ENCODE results near the gene TOMM7.
"Not testable (repeated sequence)": the region's sequence is repeated elsewhere in the genome, so short reads cannot be mapped to it uniquely, and the experiment has no call there.

The TOMM7 gene

DNA sequence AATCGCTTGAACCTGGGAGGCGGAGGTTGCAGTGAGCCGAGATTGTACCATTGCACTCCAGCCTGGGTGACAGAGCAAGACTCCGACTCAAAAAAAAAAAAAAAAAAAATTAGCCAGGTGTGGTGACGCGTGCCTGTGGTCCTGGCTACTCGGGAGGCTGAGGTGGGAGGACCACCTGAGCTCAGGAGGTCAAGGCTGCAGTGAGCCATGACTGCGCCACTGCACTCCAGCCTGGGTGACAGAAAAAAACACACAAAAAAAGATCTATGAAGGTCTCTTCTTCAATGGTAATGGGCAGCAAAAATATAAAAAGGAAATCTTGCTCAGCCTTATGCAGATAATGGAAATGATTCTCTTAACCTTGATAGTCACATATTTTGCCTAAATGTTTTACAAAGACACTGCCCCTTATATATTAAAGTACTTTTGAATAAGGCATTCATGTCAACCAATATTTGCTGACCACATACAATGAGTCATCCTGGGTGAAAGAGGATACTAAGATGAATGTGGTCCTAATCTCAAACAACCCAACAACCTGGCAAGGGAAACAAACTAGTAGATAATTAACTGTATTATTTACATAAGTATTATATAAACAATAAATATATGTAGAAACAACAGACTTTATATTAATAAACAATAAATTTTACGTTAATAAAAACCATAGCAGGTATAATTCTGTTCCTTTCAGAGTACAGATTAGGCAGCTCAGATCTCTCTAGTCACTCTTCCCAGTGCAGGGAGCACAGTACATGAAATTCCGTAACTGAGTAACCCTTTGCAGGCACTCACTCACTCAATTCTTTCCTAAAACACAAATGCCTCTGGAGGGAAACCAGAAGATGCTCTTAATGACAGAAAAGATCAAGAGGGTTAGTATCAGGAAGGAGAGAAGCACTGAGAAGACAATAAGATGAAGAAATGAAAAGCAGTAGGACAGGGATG lies 8.1 kb downstream of the TOMM7 start:
- no peak for DNase-seq

DNA sequence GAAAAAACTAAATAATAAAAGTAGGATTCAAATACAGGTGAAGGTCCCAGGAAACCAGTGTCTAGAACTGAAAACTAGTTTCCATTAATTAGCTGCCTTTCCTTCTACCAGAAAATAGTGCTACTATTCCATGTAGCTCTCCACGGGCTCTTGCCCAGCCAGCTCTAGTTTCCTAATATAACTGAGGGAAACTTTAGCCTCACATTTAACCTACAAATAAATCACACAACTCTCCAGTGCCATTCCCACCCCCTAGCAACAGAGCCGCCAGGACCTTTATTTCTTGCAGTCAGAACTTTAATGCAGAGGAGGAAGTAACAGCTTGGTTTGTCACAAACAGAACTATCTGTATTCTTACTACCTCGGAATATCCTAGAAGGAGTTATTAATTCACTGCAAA lies 10.3 kb downstream of the TOMM7 start:
- no peak for DNase-seq

DNA sequence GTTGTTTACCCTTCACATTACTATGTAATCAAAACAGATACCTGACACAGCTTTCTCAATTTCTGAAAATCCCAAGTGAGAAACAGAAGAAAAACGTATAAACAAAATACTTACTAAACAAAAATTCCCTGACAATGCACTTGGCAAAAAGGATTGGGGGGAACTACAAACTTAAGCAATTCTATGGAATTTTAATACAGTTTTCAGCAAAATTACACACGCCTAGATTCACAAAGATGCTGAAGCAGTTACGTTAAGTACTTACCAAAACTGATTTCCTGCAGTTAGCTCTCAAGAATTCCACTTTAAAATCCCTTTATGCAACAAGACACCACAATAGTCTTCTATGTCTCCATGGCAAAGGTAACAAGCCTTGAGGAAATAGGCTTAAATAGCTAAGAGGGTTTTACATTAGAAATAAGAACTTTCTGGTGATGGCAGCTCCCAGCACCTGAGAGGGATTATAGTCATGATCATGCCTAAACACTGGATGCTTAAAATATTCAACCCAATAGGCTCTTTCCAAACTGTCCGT lies 10.8 kb downstream of the TOMM7 start:
- no peak for DNase-seq

DNA sequence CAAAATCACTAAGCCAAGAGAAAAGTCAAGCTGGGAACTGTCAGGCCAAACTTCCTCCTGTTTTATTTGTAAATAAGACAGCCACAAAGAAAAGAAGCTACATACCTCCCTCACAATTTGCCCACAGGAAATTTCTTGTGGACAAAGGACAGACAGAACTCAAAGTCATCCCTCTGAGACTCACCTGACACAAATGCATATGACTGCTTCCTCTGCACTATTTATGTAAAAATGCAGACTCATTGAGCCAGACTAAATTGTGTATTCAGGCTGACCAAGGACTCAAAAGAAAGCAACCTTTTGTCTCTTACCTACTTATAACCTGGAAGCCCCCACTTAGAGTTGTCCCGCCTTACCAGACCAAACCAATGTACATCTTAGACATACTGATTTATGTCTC lies 11.8 kb downstream of the TOMM7 start:
- DNase-seq, result no peak

DNA sequence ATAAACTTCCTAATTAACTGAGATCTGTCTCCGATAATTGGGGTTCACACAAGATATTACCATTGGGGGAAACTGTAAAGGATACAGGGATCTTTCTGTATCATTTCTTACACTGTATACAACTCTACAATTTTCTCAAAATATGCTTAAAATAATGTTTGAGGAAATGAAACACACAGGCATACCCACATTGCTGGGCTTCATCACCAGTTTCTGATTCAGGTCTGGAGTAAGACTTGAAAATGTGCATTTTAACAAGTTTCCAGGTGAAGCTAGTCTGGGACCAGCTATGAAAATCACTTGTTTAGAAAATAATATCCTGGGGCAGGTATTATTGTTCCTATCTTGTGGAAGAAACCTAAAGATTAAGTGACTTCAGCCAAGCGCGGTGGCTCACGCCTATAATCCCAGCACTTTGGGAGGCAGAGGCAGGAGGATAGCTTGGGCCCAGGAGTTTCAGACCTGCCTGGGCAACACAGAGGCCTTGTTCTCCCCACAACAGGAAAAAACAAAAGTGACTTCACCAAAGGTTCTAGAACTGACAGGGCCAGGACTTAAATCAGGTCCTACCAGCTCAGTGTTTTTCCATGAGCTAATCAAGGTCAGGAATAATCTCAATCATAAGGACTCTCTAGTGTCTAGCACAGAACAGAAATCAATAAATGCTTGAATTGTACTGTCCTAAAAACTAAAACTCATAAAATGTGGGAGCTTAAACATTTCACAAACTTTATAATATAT lies 12.6 kb downstream of the TOMM7 start:
- DNase-seq, result no peak

DNA sequence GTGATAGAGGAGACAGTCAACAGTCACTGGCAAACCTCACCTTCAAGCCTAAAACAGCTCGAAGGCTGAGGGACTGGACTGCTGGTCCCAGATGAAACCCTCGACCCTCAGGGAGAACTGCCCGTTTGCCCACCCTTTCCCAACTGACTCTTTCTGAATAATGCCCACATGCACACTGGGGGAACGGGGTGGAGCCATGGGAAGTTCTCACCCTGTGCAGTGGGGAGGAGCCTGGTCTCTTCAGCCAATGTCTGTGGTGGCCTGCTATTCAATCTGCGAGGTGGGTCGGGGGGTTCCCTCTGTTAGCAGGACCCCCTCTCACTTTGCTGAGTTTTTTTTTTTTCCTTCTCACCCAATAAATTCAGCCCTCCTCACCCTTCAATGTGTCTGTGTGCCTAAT lies 14.5 kb downstream of the TOMM7 start:
- no peak for DNase-seq

DNA sequence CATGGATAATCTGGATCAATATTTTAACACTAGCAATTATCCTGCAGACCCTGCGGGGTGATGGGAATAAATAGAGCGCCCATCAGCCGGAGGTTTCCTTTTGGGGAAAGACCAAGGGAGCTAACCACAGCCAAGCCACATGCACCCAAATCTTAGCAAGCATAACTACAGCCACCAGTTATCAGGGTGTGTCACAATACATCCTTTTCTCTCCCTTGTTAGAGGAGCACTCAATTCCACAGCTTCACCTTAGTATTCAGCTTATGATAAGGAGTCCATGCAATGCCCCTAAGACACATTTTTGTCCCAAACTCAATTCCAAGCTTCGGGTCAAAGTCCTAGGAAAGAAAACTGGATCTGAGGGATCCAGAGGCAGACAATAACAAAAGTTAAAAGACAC lies 15.9 kb downstream of the TOMM7 start:
- no peak for DNase-seq

DNA sequence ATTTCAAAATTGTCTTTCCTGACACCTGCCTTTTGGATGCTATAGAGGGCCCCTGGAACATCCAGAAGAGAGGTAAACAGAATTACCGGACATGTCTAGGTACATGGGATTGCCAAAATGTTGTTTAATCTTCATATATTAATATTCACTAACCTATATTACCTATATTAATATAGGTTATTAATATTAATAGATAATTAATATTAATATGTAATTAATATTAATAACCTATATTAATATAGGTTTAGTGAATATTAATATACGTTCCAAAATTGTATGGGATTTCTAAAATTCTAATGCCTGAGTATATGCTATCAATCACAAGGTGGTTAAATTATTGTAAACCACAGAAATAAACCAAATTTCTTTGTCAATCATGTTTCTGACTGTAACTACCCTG lies 17.4 kb downstream of the TOMM7 start:
- no peak for DNase-seq

DNA sequence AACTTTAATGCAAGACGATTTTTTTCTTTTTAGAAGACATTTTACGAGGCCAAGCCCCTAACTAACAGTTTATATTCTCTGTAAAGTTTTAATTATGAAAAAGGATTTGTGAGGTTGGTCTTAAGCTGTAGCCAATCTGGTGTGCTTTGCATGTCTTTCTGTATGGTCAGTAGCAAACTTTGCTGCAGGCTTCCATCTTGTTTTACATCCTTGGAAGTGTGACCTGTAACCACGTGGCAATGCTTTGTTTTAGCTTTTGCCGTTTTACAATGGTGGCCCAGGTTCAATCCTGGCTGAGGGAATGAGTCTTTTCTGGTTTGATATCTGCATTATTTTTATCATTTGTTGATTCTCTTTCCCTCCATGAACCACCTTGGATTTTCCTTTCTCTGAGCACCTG lies 19.8 kb downstream of the TOMM7 start:
- not testable (repeated sequence) for DNase-seq

DNA sequence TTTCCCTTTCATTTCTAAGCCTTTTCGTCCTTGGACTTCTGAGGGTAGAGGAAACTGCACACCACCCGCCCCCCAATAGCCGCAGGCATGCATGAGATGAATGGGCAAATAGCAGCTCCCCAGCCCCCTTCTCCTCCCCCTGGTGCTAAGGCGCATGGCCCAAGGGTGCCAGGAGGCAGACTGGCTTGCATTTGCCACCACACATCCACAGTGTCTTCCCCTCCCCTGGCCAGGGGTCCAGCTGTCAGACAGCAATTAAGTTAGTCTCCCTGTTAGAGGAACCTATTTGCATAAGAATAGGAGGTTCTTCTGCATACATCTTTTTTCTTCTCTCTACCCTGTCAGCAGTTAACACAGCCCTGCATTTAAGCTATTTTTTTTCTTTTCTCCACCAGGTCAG lies 20.2 kb downstream of the TOMM7 start:
- DNase-seq, result peak in 1 of 2 experiments; percentile 25

DNA sequence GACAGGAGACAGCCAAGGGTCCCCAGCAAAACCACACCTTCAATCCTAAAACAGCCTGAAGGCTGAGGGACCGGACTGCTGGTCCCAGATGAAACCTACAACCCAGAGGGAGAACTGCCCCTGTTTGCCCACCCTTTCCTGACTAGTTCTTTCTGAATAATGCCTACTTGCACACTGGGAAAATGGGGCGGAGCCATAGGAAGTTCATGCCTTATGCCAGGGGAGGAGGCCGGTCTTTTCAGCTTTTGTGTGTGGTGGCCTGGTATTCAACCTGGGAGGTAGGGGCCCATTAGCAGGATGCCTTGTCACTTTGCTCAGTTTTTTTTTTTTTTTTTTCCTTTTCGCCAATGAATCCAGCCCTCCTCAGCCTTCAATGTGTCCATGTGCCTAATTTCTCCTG lies 20.7 kb downstream of the TOMM7 start:
- no peak for DNase-seq

DNA sequence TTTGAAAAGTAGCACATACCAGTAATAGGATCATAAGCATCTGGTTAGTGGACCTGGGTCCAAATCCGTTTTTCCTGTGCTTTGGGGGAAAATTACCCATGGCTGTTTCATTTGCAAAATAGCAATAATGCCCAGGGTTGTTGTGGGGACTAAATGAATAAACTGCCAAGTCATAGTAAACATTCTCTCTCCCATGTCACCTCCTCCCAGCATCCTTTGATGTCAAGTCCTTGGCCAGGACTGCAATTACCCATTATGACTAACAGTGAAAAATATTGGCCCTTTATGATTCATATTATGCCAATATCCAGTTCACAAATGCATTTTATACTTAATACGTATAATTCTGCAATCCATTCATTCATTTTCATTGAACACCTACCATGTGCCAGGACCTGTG lies 23.0 kb downstream of the TOMM7 start:
- DNase-seq, result no peak

DNA sequence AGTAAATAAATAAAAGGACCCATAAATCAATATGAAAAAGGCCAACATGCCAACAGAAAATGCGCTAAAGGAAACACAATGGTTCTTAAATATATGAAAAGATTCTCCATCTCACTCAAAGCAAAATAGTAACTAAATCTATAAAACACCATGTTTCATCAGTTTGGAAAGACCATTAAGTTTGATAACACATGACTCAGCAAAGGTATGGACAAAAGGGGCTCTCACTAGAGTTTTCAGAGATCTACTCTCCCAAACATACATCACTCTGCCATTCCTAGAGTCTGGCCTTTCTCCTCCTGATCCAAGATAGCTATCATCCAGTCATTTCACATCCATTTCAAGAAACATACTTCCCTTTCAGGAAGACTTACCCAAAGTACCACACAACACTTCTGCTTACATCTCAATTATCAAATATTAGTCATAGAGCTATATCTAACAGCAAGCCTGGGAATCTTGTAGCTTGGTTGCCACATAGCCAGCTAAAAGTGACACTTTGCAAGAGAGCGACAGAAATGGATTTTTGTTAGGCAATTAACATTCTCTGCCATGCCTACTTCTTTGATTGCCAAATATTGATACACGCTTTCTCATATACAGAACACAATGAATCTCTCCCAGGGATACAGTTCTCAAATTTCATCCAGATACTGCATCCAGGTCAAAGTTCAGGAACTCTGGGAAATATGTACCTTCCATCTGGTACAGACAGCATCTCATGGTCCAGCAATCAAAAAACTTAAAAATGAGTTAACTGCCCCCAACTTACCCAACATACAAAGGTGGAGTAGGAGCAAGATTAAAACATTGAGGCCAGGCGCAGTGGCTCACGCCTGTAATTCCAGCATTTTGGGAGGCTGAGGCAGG lies 28.8 kb downstream of the TOMM7 start:
- DNase-seq, result no peak

DNA sequence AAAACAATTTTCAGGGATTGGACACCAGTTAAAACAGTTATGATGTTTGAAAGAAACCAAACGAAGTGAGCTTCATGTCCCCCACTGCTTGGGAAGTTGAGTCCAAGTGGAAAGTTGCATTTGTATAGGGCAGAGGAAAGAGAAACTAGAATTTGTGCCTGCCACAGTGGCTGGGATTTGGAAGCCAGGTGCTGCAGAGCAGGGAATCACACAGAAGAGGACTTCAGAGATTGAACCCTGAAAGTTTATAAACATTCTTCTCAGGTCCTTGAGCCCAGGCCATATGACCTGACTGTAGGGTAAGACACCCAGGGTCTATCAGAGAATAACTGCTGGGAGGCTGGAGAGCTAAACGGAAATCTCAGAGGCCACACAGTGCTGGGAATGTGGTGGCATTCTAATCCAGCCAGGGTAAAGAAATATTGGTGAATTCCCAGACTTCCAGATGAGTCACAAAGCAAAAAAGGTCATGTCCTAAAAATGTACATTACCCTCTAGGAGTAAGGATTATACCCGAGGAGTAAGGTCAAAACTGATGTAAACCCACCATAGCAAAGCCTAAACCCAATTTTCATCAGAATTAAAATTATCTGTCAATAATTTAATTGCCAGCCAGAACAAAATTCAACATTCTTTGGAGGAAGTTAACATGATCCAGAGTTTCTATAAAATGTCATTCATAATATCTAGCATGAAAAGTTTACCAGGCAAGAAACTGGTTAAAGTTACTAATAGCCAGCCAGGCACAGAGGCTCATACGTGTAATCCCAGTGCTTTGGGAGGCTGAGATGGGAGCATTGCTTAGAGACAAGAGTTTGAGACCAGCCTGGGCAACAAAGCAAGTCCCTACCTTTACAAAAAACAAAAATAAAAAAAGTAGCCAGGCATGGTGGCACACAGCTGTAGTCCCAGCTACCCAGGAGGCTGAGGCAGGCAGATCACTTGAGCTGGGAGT lies 31.2 kb downstream of the TOMM7 start:
- DNase-seq, result no peak

DNA sequence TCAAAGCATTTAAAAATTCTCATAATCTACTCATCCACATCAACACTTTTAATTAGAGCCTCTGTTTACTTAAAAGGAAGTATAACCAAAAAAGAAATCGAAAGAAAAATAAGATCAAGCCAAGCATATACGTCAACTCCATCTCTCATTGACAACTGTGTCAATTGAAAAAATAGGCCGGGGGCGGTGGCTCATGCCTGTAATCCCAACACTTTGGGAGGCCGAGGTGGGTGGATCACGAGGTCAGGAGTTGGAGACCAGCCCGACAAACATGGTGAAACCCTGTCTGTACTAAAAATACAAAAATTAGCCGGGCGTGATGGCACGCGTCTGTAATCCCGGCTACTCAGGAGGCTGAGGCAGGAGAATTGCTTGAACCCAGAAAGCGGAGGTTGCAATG lies 32.0 kb downstream of the TOMM7 start:
- DNase-seq, result not testable (repeated sequence)

DNA sequence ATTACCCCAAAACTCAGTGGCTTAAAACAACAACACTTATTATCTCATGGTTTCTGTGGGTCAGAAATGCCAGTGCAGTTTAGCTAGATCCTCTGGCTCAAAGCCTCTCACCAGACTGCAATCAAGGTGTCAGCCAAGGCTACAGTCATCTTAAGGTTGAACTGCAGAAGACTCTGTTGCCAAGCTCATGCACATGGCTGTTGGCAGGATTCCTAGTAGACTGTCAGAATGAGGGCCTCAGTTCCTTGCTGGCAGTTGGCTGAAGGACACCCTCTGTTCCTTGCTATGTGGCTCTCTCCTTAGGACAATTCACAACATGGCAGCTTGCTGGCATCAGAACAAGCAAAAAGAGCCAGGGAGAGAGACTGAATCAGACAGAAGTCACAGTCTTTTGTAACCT lies 34.7 kb downstream of the TOMM7 start:
- DNase-seq, result no peak

DNA sequence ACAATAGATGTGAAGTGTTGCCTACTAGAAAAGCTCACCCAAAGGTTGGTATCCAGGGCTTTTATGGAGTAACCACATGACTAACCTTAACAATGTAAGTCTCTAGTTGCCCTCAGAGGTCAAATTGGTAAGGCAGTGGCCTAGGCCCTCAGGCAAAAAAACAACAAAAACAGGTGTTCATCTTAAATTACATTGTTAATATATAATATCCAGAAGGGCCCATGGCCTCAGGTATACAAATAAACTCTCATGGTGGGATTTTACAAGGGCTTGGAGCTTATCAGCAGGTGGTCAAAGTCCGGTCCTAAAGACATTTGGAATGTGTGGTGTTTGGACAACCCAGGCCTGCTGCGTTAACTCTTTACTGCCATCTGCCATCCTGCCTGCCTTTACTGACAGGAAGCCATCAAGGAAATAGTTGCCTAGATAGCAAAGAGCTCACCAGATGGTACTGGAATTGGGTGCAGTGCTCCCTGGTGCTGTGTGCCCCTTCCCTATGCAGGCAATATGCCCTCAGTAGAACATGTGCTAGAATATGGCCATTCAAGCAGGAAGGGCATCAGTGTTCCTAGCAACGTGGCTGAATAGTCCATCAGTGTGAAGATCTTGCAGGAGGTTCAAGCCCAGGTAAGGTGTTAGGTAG lies 36.2 kb downstream of the TOMM7 start:
- peak in 1 of 2 experiments; percentile 8 for DNase-seq

DNA sequence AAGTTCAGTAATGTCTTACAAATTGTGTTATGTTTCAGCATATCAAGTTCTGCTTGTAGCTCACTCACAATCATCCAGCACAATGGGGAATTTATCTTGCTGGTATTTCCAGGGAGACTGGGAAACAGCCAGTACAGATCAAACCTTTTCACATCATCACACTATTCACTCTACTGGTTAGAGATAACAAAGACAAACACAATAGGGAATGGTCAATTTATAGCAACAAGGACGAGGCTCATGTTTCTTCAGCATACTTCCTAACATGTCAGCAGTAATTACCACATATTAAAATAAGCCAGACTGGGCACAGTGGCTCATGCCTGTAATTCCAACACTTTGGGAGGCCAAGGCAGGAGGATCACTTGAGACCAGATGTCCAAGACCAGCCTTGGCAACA lies 38.3 kb downstream of the TOMM7 start:
- DNase-seq, result no peak

DNA sequence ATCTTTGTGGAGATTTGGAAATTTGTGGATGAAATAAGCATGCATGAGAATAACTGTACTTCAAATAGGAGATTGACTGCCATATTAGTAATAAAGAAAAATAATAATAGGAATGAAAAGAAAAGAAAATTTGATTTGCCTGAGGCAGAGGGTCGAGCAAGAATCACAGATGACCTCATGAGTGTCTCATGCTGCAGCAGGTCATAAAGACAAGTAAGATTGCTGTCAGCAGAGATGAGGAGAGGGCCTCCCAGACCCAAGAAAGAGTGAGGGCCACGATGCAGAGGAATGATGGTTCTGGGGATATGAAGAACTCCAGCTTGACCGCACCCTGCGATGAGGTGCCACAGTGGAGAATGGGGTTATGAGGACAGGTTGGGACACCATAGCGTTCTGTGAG lies 39.2 kb downstream of the TOMM7 start:
- no peak for DNase-seq

DNA sequence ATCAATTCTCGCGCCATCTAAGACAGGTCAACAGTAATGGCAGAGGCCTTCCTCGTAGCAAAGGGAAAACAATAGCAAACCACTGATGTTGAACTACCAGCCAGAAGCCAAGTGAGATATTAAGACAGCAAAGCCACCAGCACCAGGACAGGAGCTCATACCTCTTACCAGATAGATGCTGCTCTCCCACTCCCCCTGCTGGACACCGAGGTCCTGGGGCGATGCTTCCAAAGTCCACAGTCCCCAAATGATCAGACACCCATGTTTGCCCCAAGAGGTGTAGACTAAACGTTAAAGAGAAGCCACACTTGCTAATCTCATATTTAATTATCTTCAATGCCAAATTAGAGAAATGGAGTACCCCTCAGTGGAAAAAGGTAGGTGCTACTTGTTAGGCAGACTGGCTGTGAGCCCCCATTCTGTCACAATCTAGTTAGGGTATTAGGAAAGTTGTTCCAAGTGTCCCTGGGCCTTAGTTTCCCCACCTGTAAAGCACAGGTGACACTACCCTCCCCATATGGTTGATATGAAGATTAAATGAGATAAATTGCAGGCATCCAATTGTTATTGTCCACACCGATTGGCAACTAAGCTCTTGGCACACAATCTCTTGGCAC lies 39.9 kb downstream of the TOMM7 start:
- peak; percentile 32 to 69 for DNase-seq

DNA sequence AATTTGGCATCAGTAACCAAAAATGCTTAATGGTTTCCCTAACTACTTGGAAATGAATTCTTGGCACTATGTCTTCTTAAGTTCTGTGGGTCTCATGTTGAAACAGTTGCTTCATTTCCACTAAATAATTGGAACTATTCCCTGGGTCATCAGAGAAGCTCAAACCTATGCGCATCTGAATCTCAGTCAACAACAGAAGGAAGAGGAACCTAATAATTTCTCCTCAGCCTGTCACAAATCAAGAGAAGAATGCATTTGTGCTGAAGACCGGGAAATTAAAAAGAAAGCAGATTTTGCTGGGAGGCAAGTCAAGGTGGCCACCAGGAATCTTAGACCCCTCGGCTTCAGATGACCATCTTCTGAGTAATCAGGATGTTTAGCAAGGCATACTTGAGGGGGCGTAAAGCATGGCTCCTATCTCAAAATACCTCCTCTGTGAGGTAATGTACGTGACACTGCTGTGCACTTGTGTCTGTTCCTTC lies 41.4 kb downstream of the TOMM7 start:
- DNase-seq, result no peak

Data from NCI-H526 (cell line).